ENCODE results near the gene PDIA5. TPM values are rescaled to one million over a fixed set of nuclear protein-coding genes. Genes with fewer than 3 reads are reported as not detected.

The PDIA5 gene
- total and polyA plus RNA-seq, 4 donors: 36.8 to 94.6 (median 63.3) TPM

- Histone ChIP-seq H3K27ac (ENCODE audit: low read depth in 1 of 2, low read length in 2 of 2) (no peak overlapping the region), H3K36me3 (ENCODE audit: control insufficient read depth in 4 of 4, insufficient read depth in 3 of 4, low read depth in 1 of 4, low read length in 3 of 4) (no peaks in the 10 kb centered on the region), H3K9me3 (ENCODE audit: control insufficient read depth in 4 of 4, low read length in 3 of 4) (no peaks in the 10 kb centered on the region), H3K27me3 (ENCODE audit: control insufficient read depth in 4 of 4, insufficient read depth in 4 of 4, low read length in 3 of 4) (no peaks in the 10 kb centered on the region), H3K4me1 (ENCODE audit: control insufficient read depth in 4 of 4, insufficient read depth in 4 of 4, low read length in 3 of 4) (peaks cover 0 to 11% (median 3%) of the 10 kb centered on the region in 4 donors), H3K4me3 (ENCODE audit: low read depth in 1 of 3, low read length in 3 of 3) (no peak overlapping the region), H3K9ac (ENCODE audit: low read depth in 1 of 2, low read length in 2 of 2) (no peak overlapping the region)
- TF ChIP-seq SP1 (IDR thresholded peaks at IDR 0.05) (no peak), FOXA2 (IDR thresholded peaks at IDR 0.05) (no peak), RXRA (IDR thresholded peaks at IDR 0.05) (no peak), GABPA (IDR thresholded peaks at IDR 0.05 in 1 of 2, conservative IDR thresholded peaks at IDR 0.05 in 1 of 2) (no peak), FOXA1 (IDR thresholded peaks at IDR 0.05) (no peak), NR2F2 (IDR thresholded peaks at IDR 0.05) (no peak), CTCF (IDR thresholded peaks at IDR 0.05; ENCODE audit: low read depth, low read length, missing input control) (no peak)
- 93% methylated on average over 5 of the region's 5 CpGs for whole genome bisulfite sequencing
- no peak for DNase-seq (ENCODE audit: low spot score)
Observed at GRCh38 chr3:123034120-123034519, 32.7 kb upstream of the PDIA5 start.

GRCh38 chr3:123034996-123035395 is 31.8 kb upstream of the PDIA5 start:
- no peaks in the 10 kb centered on the region for H3K27me3 ChIP-seq (ENCODE audit: control insufficient read depth in 4 of 4, insufficient read depth in 4 of 4, low read length in 3 of 4)

More at GRCh38 chr3:123034996-123035395, 31.8 kb upstream of the PDIA5 start:
- no peak for TF ChIP-seq HNF4G (IDR thresholded peaks at IDR 0.05)
- TF ChIP-seq FOXA2 (IDR thresholded peaks at IDR 0.05): no peak
- no peak for TF ChIP-seq ATF3 (IDR thresholded peaks at IDR 0.05)
- no peak for TF ChIP-seq NR2F2 (IDR thresholded peaks at IDR 0.05)
- TF ChIP-seq EGR1 (IDR thresholded peaks at IDR 0.05; ENCODE audit: low read depth in 2 of 2): no peak
- no peak for TF ChIP-seq GABPA (IDR thresholded peaks at IDR 0.05 in 1 of 2, conservative IDR thresholded peaks at IDR 0.05 in 1 of 2)
- no peak for TF ChIP-seq FOXA1 (IDR thresholded peaks at IDR 0.05)
- TF ChIP-seq RAD21 (IDR thresholded peaks at IDR 0.05): no peak
- no peak for TF ChIP-seq TAF1 (conservative IDR thresholded peaks at IDR 0.05)
- no peak for TF ChIP-seq CTCF (IDR thresholded peaks at IDR 0.05; ENCODE audit: low read depth, low read length, missing input control)
- TF ChIP-seq SP1 (IDR thresholded peaks at IDR 0.05): no peak
- TF ChIP-seq HNF4A (conservative IDR thresholded peaks at IDR 0.05): no peak
- no peak for TF ChIP-seq RXRA (IDR thresholded peaks at IDR 0.05)
- no peak for TF ChIP-seq MAX (IDR thresholded peaks at IDR 0.05)
- TF ChIP-seq JUND (IDR thresholded peaks at IDR 0.05): no peak
- no peak for TF ChIP-seq REST (IDR thresholded peaks at IDR 0.05)
- 91% methylated on average over 3 of the region's 3 CpGs for WGBS
- Histone ChIP-seq H3K9me3 (ENCODE audit: control insufficient read depth in 4 of 4, low read length in 3 of 4) (no peaks in the 10 kb centered on the region), H3K4me1 (ENCODE audit: control insufficient read depth in 4 of 4, insufficient read depth in 4 of 4, low read length in 3 of 4) (peaks cover 0 to 11% (median 3%) of the 10 kb centered on the region in 4 donors), H3K4me3 (ENCODE audit: low read depth in 1 of 3, low read length in 3 of 3) (no peak overlapping the region), H3K27ac (ENCODE audit: low read depth in 1 of 2, low read length in 2 of 2) (no peak overlapping the region), H3K9ac (ENCODE audit: low read depth in 1 of 2, low read length in 2 of 2) (no peak overlapping the region), H3K36me3 (ENCODE audit: control insufficient read depth in 4 of 4, insufficient read depth in 3 of 4, low read depth in 1 of 4, low read length in 3 of 4) (no peaks in the 10 kb centered on the region)
- no peak for DNase-seq (ENCODE audit: low spot score)
